CD4-positive, alpha-beta T cell (primary cell): ENCODE measurements around the gene GH2. TPM values are rescaled to one million over a fixed set of nuclear protein-coding genes. Genes with fewer than 3 reads are reported as not detected.
"Not testable (repeated sequence)": the region's sequence is repeated elsewhere in the genome, so short reads cannot be mapped to it uniquely, and the experiment has no call there.

Source experiments
- ATAC-seq: fragments of 200-7000 bp; cut with Tn5 transposase; one replicate; pipeline ENCODE4 v1.10.0; 2022; ENCODE audit warnings: mild to moderate bottlenecking; ENCODE audit not compliant: poor library complexity
- CTCF ChIA-PET: fragments of 350-600 bp; sonication (Branson Sonifier 250); formaldehyde crosslinking; loops from one replicate; lab custom pipeline; 2021; ENCODE audit warnings: antibody characterized with exemption, inconsistent platforms; lab: Charles Lee
- POLR2A ChIA-PET: fragments of 350-600 bp; sonication (Branson Sonifier 250); formaldehyde crosslinking; loops from one replicate; lab custom pipeline; 2021; ENCODE audit warnings: antibody characterized with exemption, inconsistent platforms; lab: Charles Lee
- DNase-seq, 14 experiments: peaks; one replicate each; pipeline ENCODE4 v3.0.0-alpha.2; 2013 to 2020; ENCODE audit warnings: mixed read lengths in 2 of 14
- H3K27ac ChIP-seq, 2 donors: one replicate each; pipeline versions ENCODE4 v1.5.1 to v1.7.0; 2013; ENCODE audit warnings: low read length in 2 of 2, low read depth in 1 of 2, mild to moderate bottlenecking in 1 of 2
- H3K27me3 ChIP-seq, 2 experiments: 1 replicate in 1 of 2; 2 replicates in 1 of 2; pipeline versions ENCODE4 v1.6.1 to v1.7.0; 2013; ENCODE audit warnings: low read length in 2 of 2, control low read depth in 1 of 2, mild to moderate bottlenecking in 1 of 2, moderate library complexity in 1 of 2; ENCODE audit not compliant: insufficient read depth in 2 of 2, control insufficient read depth in 1 of 2
- H3K36me3 ChIP-seq: one replicate; pipeline ENCODE4 v1.6.1; 2013; ENCODE audit warnings: low read length, control low read depth; ENCODE audit not compliant: insufficient read depth
- H3K4me1 ChIP-seq: one replicate; pipeline ENCODE4 v1.6.1; 2013; ENCODE audit warnings: low read length, control low read depth; ENCODE audit not compliant: insufficient read depth
- H3K4me3 ChIP-seq: one replicate; pipeline ENCODE4 v1.5.1; 2013; ENCODE audit warnings: mild to moderate bottlenecking, low read length, moderate library complexity
- H3K9me3 ChIP-seq, 2 experiments: 1 replicate in 1 of 2; 2 replicates in 1 of 2; pipeline versions ENCODE4 v1.6.1 to v1.7.0; 2013; ENCODE audit warnings: low read length in 2 of 2, mild to moderate bottlenecking in 2 of 2, control low read depth in 1 of 2, moderate library complexity in 1 of 2; ENCODE audit not compliant: control insufficient read depth in 1 of 2, insufficient read depth in 1 of 2
- H3K27ac Mint-ChIP-seq: one replicate; pipeline ENCODE4 v1.8.0; 2020; ENCODE audit warnings: mixed read lengths
- H3K27me3 Mint-ChIP-seq: one replicate; pipeline ENCODE4 v1.8.0; 2021; ENCODE audit warnings: mixed read lengths
- H3K36me3 Mint-ChIP-seq: one replicate; pipeline ENCODE4 v1.8.0; 2021; ENCODE audit warnings: low read depth, mixed read lengths
- H3K4me1 Mint-ChIP-seq: one replicate; pipeline ENCODE4 v1.8.0; 2021; ENCODE audit warnings: low read depth, mixed read lengths
- H3K4me3 Mint-ChIP-seq: one replicate; pipeline ENCODE4 v1.8.0; 2020; ENCODE audit warnings: mild to moderate bottlenecking, mixed read lengths
- H3K9me3 Mint-ChIP-seq: one replicate; pipeline ENCODE4 v1.8.0; 2020; ENCODE audit warnings: mixed read lengths
- CTCF ChIP-seq: fragments of 200-600 bp; IDR thresholded peaks from one replicate; pipeline ENCODE4 v1.8.0; 2022; ENCODE audit warnings: antibody characterized with exemption, mild to moderate bottlenecking
- intact Hi-C, 2 experiments: fragments of 100-400 bp; cut with DNase I in 1 of 2; cut with micrococcal nuclease in 1 of 2; formaldehyde crosslinking; loops; one replicate each; pipeline versions ENCODE4 v1.15.1 to v1.9.0; 2023 to 2025; cut with DNase I, micrococcal nuclease
- total RNA-seq, 174 experiments: library from RNA in 2 of 174; stranded (reverse) in 2 of 174; gene quantifications; one replicate each; pipeline ENCODE4 v1.2.3 and lab custom pipeline; 2021 to 2026

Gene GH2
- total RNA-seq, 2 experiments from 2014 or later, result not detected

DNA sequence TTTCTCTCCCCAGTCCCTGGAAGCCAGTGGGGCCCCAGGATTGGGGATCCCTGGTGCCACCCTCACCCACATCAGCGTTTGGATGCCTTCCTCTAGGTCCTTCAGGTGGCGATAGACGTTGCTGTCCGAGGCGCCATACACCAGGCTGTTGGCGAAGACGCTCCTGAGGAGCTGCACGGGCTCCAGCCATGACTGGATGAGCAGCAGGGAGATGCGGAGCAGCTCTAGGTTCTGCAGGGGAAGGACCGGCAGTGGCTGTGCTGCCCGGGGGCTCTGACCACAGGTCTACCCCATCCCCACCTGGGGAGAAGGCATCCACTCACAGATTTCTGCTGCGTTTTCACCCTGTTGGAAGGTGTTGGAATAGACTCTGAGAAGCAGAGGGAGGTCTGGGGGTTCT lies 1.0 kb downstream of the GH2 start:
- no peaks in the 10 kb centered on the region for H3K4me1 Mint-ChIP-seq
- ChIA-PET POLR2A (no interaction called here), CTCF (no interaction called here)
- no peak for TF ChIP-seq CTCF
- Histone ChIP-seq H3K9me3 (no peaks in the 10 kb centered on the region), H3K27me3 (no peaks in the 10 kb centered on the region), H3K36me3 (no peaks in the 10 kb centered on the region), H3K27ac (no peak overlapping the region), H3K4me3 (no peak overlapping the region), H3K4me1 (peaks cover 3% of the 10 kb centered on the region)
- no peaks in the 10 kb centered on the region for H3K27me3 Mint-ChIP-seq
- H3K9me3 Mint-ChIP-seq, result no peaks in the 10 kb centered on the region
- ATAC-seq (no peak), DNase-seq (no peak)
- intact Hi-C loops, result no loop called here
- no peak overlapping the region for H3K4me3 Mint-ChIP-seq
- H3K36me3 Mint-ChIP-seq, result no peaks in the 10 kb centered on the region
- H3K27ac Mint-ChIP-seq, result no peak overlapping the region

- CTCF ChIA-PET, H3K36me3 ChIP-seq, H3K36me3 Mint-ChIP-seq, H3K4me3 Mint-ChIP-seq, H3K27ac ChIP-seq, H3K9me3 Mint-ChIP-seq, H3K4me3 ChIP-seq, DNase-seq, H3K4me1 ChIP-seq, intact Hi-C loops, H3K9me3 ChIP-seq, H3K27ac Mint-ChIP-seq, ATAC-seq, H3K27me3 ChIP-seq, H3K27me3 Mint-ChIP-seq, POLR2A ChIA-PET, H3K4me1 Mint-ChIP-seq: not testable (repeated sequence)
Observed at GRCh38 chr17:63878413-63878812, 3.3 kb downstream of the GH2 start.

- H3K36me3 ChIP-seq, H3K4me3 ChIP-seq, H3K9me3 ChIP-seq, H3K4me3 Mint-ChIP-seq, H3K27me3 Mint-ChIP-seq, H3K27ac ChIP-seq, H3K36me3 Mint-ChIP-seq, DNase-seq, H3K27me3 ChIP-seq, H3K4me1 ChIP-seq, intact Hi-C loops, H3K27ac Mint-ChIP-seq, POLR2A ChIA-PET, H3K4me1 Mint-ChIP-seq, ATAC-seq, H3K9me3 Mint-ChIP-seq, CTCF ChIA-PET: not testable (repeated sequence)
Observed at GRCh38 chr17:63874693-63875092, 7.1 kb downstream of the GH2 start.

- H3K4me3 Mint-ChIP-seq, H3K4me3 ChIP-seq, ATAC-seq, H3K36me3 ChIP-seq, H3K9me3 ChIP-seq, H3K36me3 Mint-ChIP-seq, H3K4me1 ChIP-seq, H3K9me3 Mint-ChIP-seq, H3K27ac Mint-ChIP-seq, H3K4me1 Mint-ChIP-seq, intact Hi-C loops, H3K27me3 Mint-ChIP-seq, CTCF ChIA-PET, POLR2A ChIA-PET, H3K27me3 ChIP-seq, H3K27ac ChIP-seq, DNase-seq: not testable (repeated sequence)
Observed at GRCh38 chr17:63874061-63874626, 7.6 kb downstream of the GH2 start.

DNA sequence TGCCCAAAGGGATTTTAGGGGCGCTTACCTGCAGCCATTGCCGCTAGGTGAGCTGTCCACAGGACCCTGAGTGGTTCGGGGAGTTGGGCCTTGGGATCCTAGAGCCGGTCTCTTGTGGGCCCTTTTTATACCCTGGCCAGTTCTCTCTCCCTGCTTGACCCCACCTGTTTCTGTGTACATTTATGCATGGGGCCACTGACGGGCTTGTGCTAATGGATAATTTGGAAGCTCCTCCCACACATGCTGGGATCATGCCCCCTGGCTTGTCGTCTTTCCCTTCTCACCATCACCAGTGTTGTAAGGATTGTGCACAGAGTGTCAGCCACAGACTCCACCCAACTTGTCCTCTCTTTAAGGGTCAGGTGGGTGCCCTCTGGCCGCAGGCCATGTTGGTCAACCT lies 8.2 kb downstream of the GH2 start, which contains the start of gene CSH2:
Gene CSH2, minus strand, starts transcription at position 101 of the 400 bp plus-strand sequence. Its CDS starts 63 bp downstream, at position 38.
- H3K27ac ChIP-seq, H3K4me3 Mint-ChIP-seq, DNase-seq, CTCF ChIA-PET, H3K27me3 Mint-ChIP-seq, H3K27ac Mint-ChIP-seq, ATAC-seq, H3K4me3 ChIP-seq, H3K9me3 ChIP-seq, H3K36me3 Mint-ChIP-seq, H3K9me3 Mint-ChIP-seq, H3K4me1 Mint-ChIP-seq, POLR2A ChIA-PET, H3K27me3 ChIP-seq, intact Hi-C loops, H3K4me1 ChIP-seq, H3K36me3 ChIP-seq: not testable (repeated sequence)

DNA sequence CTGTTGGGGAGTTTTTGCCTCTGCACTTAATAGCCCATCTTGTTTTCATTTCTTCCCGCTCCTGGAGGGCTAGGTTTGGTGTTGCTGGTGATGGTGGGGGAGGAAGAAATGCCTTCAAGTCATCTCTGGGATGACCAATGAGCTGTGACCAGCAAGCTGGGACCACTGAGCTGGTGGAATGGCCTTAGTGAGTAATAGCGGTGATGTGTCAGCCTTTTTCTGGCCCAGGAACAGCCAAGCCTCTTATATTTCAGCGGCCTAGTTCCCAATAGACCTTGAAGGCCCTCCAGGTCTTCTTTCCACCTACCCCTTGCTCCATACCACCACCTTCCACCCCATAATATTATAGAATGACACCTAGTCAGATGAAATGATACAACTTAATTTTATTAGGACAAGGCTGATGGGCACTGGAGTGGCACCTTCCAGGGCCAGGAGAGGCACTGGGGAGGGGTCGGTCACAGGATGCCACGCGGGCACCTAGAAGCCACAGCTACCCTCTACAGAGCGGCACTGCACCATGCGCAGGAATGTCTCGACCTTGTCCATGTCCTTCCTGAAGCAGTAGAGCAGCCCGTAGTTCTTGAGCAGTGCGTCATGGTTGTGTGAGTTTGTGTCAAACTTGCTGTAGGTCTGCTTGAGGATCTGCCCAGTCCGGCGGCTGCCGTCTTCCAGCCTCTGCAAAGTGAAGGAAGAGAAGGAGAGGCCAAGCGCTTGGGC lies 9.9 kb downstream of the GH2 start:
- ATAC-seq, H3K27me3 ChIP-seq, H3K27me3 Mint-ChIP-seq, DNase-seq, CTCF ChIA-PET, H3K27ac ChIP-seq, H3K4me1 Mint-ChIP-seq, H3K4me1 ChIP-seq, H3K4me3 ChIP-seq, H3K27ac Mint-ChIP-seq, H3K36me3 Mint-ChIP-seq, H3K9me3 Mint-ChIP-seq, intact Hi-C loops, H3K4me3 Mint-ChIP-seq, H3K9me3 ChIP-seq, POLR2A ChIA-PET, H3K36me3 ChIP-seq: not testable (repeated sequence)
